ENCODE measurements around the gene TEX22.

GRCh38 chr14:105436402-105436801 is 38.1 kb downstream of the TEX22 start:
- TF ChIP-seq POLR2A (IDR thresholded peaks at IDR 0.05), result no peak
- TF ChIP-seq, protein P1, sequence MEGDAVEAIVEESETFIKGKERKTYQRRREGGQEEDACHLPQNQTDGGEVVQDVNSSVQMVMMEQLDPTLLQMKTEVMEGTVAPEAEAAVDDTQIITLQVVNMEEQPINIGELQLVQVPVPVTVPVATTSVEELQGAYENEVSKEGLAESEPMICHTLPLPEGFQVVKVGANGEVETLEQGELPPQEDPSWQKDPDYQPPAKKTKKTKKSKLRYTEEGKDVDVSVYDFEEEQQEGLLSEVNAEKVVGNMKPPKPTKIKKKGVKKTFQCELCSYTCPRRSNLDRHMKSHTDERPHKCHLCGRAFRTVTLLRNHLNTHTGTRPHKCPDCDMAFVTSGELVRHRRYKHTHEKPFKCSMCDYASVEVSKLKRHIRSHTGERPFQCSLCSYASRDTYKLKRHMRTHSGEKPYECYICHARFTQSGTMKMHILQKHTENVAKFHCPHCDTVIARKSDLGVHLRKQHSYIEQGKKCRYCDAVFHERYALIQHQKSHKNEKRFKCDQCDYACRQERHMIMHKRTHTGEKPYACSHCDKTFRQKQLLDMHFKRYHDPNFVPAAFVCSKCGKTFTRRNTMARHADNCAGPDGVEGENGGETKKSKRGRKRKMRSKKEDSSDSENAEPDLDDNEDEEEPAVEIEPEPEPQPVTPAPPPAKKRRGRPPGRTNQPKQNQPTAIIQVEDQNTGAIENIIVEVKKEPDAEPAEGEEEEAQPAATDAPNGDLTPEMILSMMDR (IDR thresholded peaks at IDR 0.05), result no peak
